SK-N-SH (cell line): ENCODE measurements around the gene FAM135A. TPM values are rescaled to one million over a fixed set of nuclear protein-coding genes. Genes with fewer than 3 reads are reported as not detected.

Experiments
- CTCF ChIA-PET: fragments of 300-600, 350-600 bp; formaldehyde crosslinking; extraction: SDS; loops from one replicate; lab custom pipeline; 2021; lab: Yijun Ruan, JAX
- POLR2A ChIA-PET: fragments of 350-600 bp; sonication (Branson Sonifier 250); formaldehyde crosslinking; extraction: SDS; loops from one replicate; lab custom pipeline; 2020; ENCODE audit warnings: antibody characterized with exemption, inconsistent platforms; lab: Yijun Ruan, JAX
- DNase-seq: peaks from one replicate; pipeline ENCODE4 v3.0.0; 2012
- H2AFZ ChIP-seq: fragments of 200-600 bp; sonication (generic); 2 replicates; pipeline ENCODE4 v1.8.1; 2016; ENCODE audit warnings: antibody characterized with exemption, mild to moderate bottlenecking, low read depth
- H3F3A ChIP-seq: fragments of 200-600 bp; sonication (generic); replicated peaks from 2 replicates; pipeline ENCODE3; 2016; ENCODE audit warnings: antibody characterized with exemption, mild to moderate bottlenecking; ENCODE audit not compliant: insufficient read depth
- H3K27ac ChIP-seq, 2 experiments: fragments of 200-500 bp in 1 of 2; fragments of 200-600 bp in 1 of 2; sonication (Bioruptor generic) in 1 of 2; sonication (generic), shearing (Covaris generic) in 1 of 2; 2 replicates each; pipeline versions ENCODE4 v1.5.1 to v1.6.1; 2014 to 2016; ENCODE audit warnings: low read depth in 2 of 2, inconsistent platforms in 1 of 2, low read length in 1 of 2, mild to moderate bottlenecking in 1 of 2, mixed read lengths in 1 of 2
- H3K27me3 ChIP-seq: fragments of 200-600 bp; sonication (generic), shearing (Covaris generic); 2 replicates; pipeline ENCODE4 v1.6.1; 2016; ENCODE audit warnings: mixed run types; ENCODE audit not compliant: insufficient read depth
- H3K36me3 ChIP-seq, 2 experiments: fragments of 200-500 bp in 1 of 2; fragments of 200-600 bp in 1 of 2; sonication (Bioruptor generic) in 1 of 2; sonication (generic) in 1 of 2; replicated peaks in 1 of 2; 2 replicates each; pipeline versions ENCODE3 to v1.5.1; 2014 to 2016; ENCODE audit warnings: low read length in 1 of 2, mild to moderate bottlenecking in 1 of 2; ENCODE audit not compliant: insufficient read depth in 2 of 2, control insufficient read depth in 1 of 2
- H3K4me1 ChIP-seq, 2 experiments: fragments of 200-500 bp in 1 of 2; fragments of 200-600 bp in 1 of 2; sonication (Bioruptor generic) in 1 of 2; sonication (generic), shearing (Covaris generic) in 1 of 2; 2 replicates each; pipeline versions ENCODE4 v1.5.1 to v1.6.1; 2014 to 2016; ENCODE audit warnings: low read depth in 1 of 2, low read length in 1 of 2, mixed run types in 1 of 2; ENCODE audit not compliant: insufficient read depth in 2 of 2, control insufficient read depth in 1 of 2
- H3K4me2 ChIP-seq: fragments of 200-600 bp; sonication (generic), shearing (Covaris generic); 2 replicates; pipeline ENCODE4 v1.6.1; 2017; ENCODE audit warnings: mixed run types
- H3K4me3 ChIP-seq, 2 experiments: fragments of 200-500 bp in 1 of 2; fragments of 200-600 bp in 1 of 2; sonication (Bioruptor generic) in 1 of 2; sonication (generic), shearing (Covaris generic) in 1 of 2; 2 replicates each; pipeline versions ENCODE4 v1.5.1 to v1.8.1; 2014 to 2016; ENCODE audit warnings: low read depth in 2 of 2, inconsistent platforms in 1 of 2, low read length in 1 of 2, mild to moderate bottlenecking in 1 of 2, mixed read lengths in 1 of 2, moderate library complexity in 1 of 2
- H3K79me2 ChIP-seq: fragments of 200-600 bp; sonication (generic); 2 replicates; pipeline ENCODE4 v1.8.1; 2017; ENCODE audit warnings: mild to moderate bottlenecking; ENCODE audit not compliant: insufficient read depth
- H3K9ac ChIP-seq: fragments of 200-600 bp; sonication (generic); 2 replicates; pipeline ENCODE4 v1.6.1; 2017; ENCODE audit warnings: mixed run types
- H3K9me2 ChIP-seq: fragments of 200-600 bp; sonication (generic); 2 replicates; pipeline ENCODE4 v1.6.1; 2017; ENCODE audit warnings: mixed run types
- H3K9me3 ChIP-seq: fragments of 200-600 bp; sonication (generic); 2 replicates; pipeline ENCODE4 v1.6.1; 2017; ENCODE audit warnings: mixed run types, mild to moderate bottlenecking, moderate library complexity
- H4K20me1 ChIP-seq: fragments of 200-600 bp; sonication (generic); 2 replicates; pipeline ENCODE4 v1.6.1; 2017; ENCODE audit warnings: mild to moderate bottlenecking, mixed run types; ENCODE audit not compliant: insufficient read depth
- CHD2 ChIP-seq: fragments of 150-350 bp; IDR thresholded peaks from 2 replicates; pipeline ENCODE4 v1.6.1; 2018; ENCODE audit warnings: low read length; ENCODE audit not compliant: partially characterized antibody
- FOSL2 ChIP-seq: IDR thresholded peaks from 2 replicates; pipeline ENCODE4 v1.4.0; 2012; ENCODE audit warnings: low read depth, mild to moderate bottlenecking, moderate library complexity, borderline replicate concordance
- GABPA ChIP-seq: IDR thresholded peaks from 2 replicates; pipeline ENCODE4 v1.4.0; 2012; ENCODE audit warnings: low read depth, mild to moderate bottlenecking
- GATA2 ChIP-seq: sonication (generic); formaldehyde crosslinking; IDR thresholded peaks from 2 replicates; pipeline ENCODE4 v1.5.0; 2020; ENCODE audit warnings: mild to moderate bottlenecking, missing genetic modification reagents
- JUND ChIP-seq: IDR thresholded peaks from 2 replicates; pipeline ENCODE4 v1.4.0; 2012
- MXI1 ChIP-seq: IDR thresholded peaks from 2 replicates; pipeline ENCODE4 v1.6.1; 2012; ENCODE audit warnings: mild to moderate bottlenecking, low read depth, low read length, improper control_type of control experiment
- NFIC ChIP-seq: IDR thresholded peaks from 2 replicates; pipeline ENCODE4 v1.4.0; 2012; ENCODE audit warnings: borderline replicate concordance
- NRF1 ChIP-seq: IDR thresholded peaks from 2 replicates; pipeline ENCODE4 v1.6.1; 2012; ENCODE audit warnings: low read depth, mild to moderate bottlenecking, low read length
- RCOR1 ChIP-seq: fragments of 150-350 bp; IDR thresholded peaks from 2 replicates; pipeline ENCODE4 v1.6.1; 2017; ENCODE audit warnings: antibody characterized with exemption, low read length
- REST ChIP-seq: IDR thresholded peaks from 2 replicates; pipeline ENCODE4 v1.6.1; 2012; ENCODE audit warnings: mild to moderate bottlenecking, low read depth, low read length, moderate library complexity
- RFX5 ChIP-seq: IDR thresholded peaks from 2 replicates; pipeline ENCODE4 v1.6.1; 2012; ENCODE audit warnings: mild to moderate bottlenecking, improper control_type of control experiment, low read length
- RXRA ChIP-seq: IDR thresholded peaks from 2 replicates; pipeline ENCODE4 v1.4.0; 2012; ENCODE audit warnings: low read depth, mild to moderate bottlenecking, borderline replicate concordance
- SIN3A ChIP-seq: IDR thresholded peaks from 2 replicates; pipeline ENCODE4 v1.6.1; 2012; ENCODE audit warnings: low read depth, mild to moderate bottlenecking, low read length, moderate library complexity, borderline replicate concordance
- TCF12 ChIP-seq: IDR thresholded peaks from 2 replicates; pipeline ENCODE4 v1.4.0; 2012
- TEAD4 ChIP-seq: IDR thresholded peaks from 2 replicates; pipeline ENCODE4 v1.4.0; 2012; ENCODE audit warnings: mild to moderate bottlenecking, borderline replicate concordance; ENCODE audit not compliant: insufficient read depth
- USF1 ChIP-seq: IDR thresholded peaks from 2 replicates; pipeline ENCODE4 v1.4.0; 2012; ENCODE audit warnings: low read depth, borderline replicate concordance
- WGBS: methylation state at CpG from one replicate; pipeline ENCODE4 v1.1.6; 2017; ENCODE audit warnings: low lambda C conversion rate; 5-methylcytosine and 5-hydroxymethylcytosine counted together
- polyA plus RNA-seq, 3 experiments: library from polyadenylated mRNA; depleted of rRNA; stranded (reverse); fragments of >200 nt; gene quantifications; 2 replicates each; pipeline ENCODE4 v1.2.3, GENCODE V29; 2012

The FAM135A gene
- polyA plus RNA-seq, 1 of the 3 experiments (the other 2 are of a cell fraction) = 2.6 TPM

GRCh38 chr6:70575899-70576495, 162.7 kb downstream of the FAM135A start:
- Histone ChIP-seq H3K9ac (no peak overlapping the region), H3K27me3 (no peaks in the 10 kb centered on the region), H3K9me2 (no peaks in the 10 kb centered on the region), H3K4me3 (no peak overlapping the region), H3K79me2 (0 out of 2 replicates have a peak, but pooled peaks cover under 1% of the 10 kb centered on the region), H2AFZ (no peak overlapping the region), H3K9me3 (no peaks in the 10 kb centered on the region), H3K4me2 (no peak overlapping the region), H3F3A (peaks cover 4% of the 10 kb centered on the region), H3K36me3 (peaks cover 3 to 13% of the 10 kb centered on the region in 2 experiments), H4K20me1 (no peaks in the 10 kb centered on the region), H3K4me1 (no peaks in the 10 kb centered on the region), H3K27ac (no peak overlapping the region)
- CTCF ChIA-PET = no interaction called here
- no peak for DNase-seq
- 93% methylated on average over 7 of the region's 7 CpGs for WGBS
- TF ChIP-seq TEAD4 = no peak
- no peak for TF ChIP-seq FOSL2
- no peak for TF ChIP-seq GATA2 (CRISPR knock-in tag)
- TF ChIP-seq RXRA = no peak
- TF ChIP-seq REST = no peak
- no peak for TF ChIP-seq MXI1
- TF ChIP-seq CHD2 = no peak
- TF ChIP-seq RFX5 = no peak
- no peak for TF ChIP-seq NFIC
- TF ChIP-seq USF1 = no peak
- TF ChIP-seq GABPA = no peak
- no peak for TF ChIP-seq TCF12
- no peak for TF ChIP-seq JUND
- no peak for TF ChIP-seq SIN3A
- TF ChIP-seq NRF1 = no peak
- TF ChIP-seq RCOR1 = no peak
- POLR2A ChIA-PET = no interaction called here

GRCh38 chr6:70586114-70586513, 172.8 kb downstream of the FAM135A start:
- H3K79me2 ChIP-seq = no peaks in the 10 kb centered on the region
- no peak overlapping the region for H3K27ac ChIP-seq
- H3K4me1 ChIP-seq = no peaks in the 10 kb centered on the region
- no peak overlapping the region for H3K4me2 ChIP-seq
- WGBS = 83% methylated on average over 1 of the region's 1 CpG
- H3K9me3 ChIP-seq = no peaks in the 10 kb centered on the region
- H2AFZ ChIP-seq = no peak overlapping the region
- POLR2A ChIA-PET = no interaction called here
- no peak for TF ChIP-seq USF1
- TF ChIP-seq SIN3A = no peak
- TF ChIP-seq, all 33 proteins: peak for 0
- Histone ChIP-seq H3K27me3 (no peaks in the 10 kb centered on the region), H4K20me1 (no peaks in the 10 kb centered on the region), H3F3A (no peaks in the 10 kb centered on the region), H3K4me3 (no peak overlapping the region), H3K9ac (no peak overlapping the region), H3K36me3 (peaks cover 5 to 14% of the 10 kb centered on the region in 2 experiments), H3K9me2 (no peaks in the 10 kb centered on the region)
- DNase-seq = no peak
- CTCF ChIA-PET = no interaction called here
